ENCODE measurements around the gene GCAT. TPM values are rescaled to one million over a fixed set of nuclear protein-coding genes. Genes with fewer than 3 reads are reported as not detected.

GCAT gene
- total RNA-seq, 1 experiment from 2014 or later, result 32.8 TPM

GRCh38 chr22:37830093-37830842, 22.5 kb downstream of the GCAT start:
- ChIA-PET POLR2A (interaction anchor here (0.8 to 1.3 kb wide), 3 partner anchors 12 to 97 kb away, joined by 3 to 4 read pairs (median 4); partner anchors contain the start of gene EIF3L), CTCF (interaction anchor here (0.6 to 3.0 kb wide), 3 partner anchors 12 to 59 kb away, joined by 3 to 15 read pairs (median 4); no protein-coding TSS in a partner anchor)
- intact Hi-C loops (cut with micrococcal nuclease), result no loop called here
- Mint-ChIP-seq H3K36me3 (ENCODE audit: insufficient read depth, unreplicated experiment) (peaks cover 41% of the 10 kb centered on the region), H3K27me3 (ENCODE audit: insufficient read depth, unreplicated experiment) (no peaks in the 10 kb centered on the region), H3K4me3 (ENCODE audit: unreplicated experiment) (no peak overlapping the region), H3K4me1 (ENCODE audit: insufficient read depth, unreplicated experiment) (no peaks in the 10 kb centered on the region), H3K27ac (ENCODE audit: low read depth, unreplicated experiment) (no peak overlapping the region), H3K9me3 (ENCODE audit: unreplicated experiment) (no peaks in the 10 kb centered on the region)
- BruUV-seq (replicated peaks), result no TSS peak
- no peak for DNase-seq (ENCODE audit: unreplicated experiment)
- no peak for TF ChIP-seq CTCF (IDR thresholded peaks at IDR 0.05; ENCODE audit: unreplicated experiment)

GRCh38 chr22:37831472-37831871, 23.7 kb downstream of the GCAT start:
- no peaks in the 10 kb centered on the region for H3K9me3 Mint-ChIP-seq (ENCODE audit: unreplicated experiment)
- peaks cover 50% of the 10 kb centered on the region for H3K36me3 Mint-ChIP-seq (ENCODE audit: insufficient read depth, unreplicated experiment)
- no peak overlapping the region for H3K27ac Mint-ChIP-seq (ENCODE audit: low read depth, unreplicated experiment)
- ChIA-PET POLR2A (no interaction called here), CTCF (interaction anchor here (5.6 kb wide), 1 partner anchor 13 kb away, joined by 27 read pairs; no protein-coding TSS in a partner anchor)
- intact Hi-C loops (cut with micrococcal nuclease), result no loop called here
- no peaks in the 10 kb centered on the region for H3K27me3 Mint-ChIP-seq (ENCODE audit: insufficient read depth, unreplicated experiment)
- H3K4me1 Mint-ChIP-seq (ENCODE audit: insufficient read depth, unreplicated experiment), result no peaks in the 10 kb centered on the region
- no peak for TF ChIP-seq CTCF (IDR thresholded peaks at IDR 0.05; ENCODE audit: unreplicated experiment)
- BruUV-seq (replicated peaks), result no TSS peak
- H3K4me3 Mint-ChIP-seq (ENCODE audit: unreplicated experiment), result no peak overlapping the region
- DNase-seq (ENCODE audit: unreplicated experiment), result no peak

- Mint-ChIP-seq H3K4me1 (ENCODE audit: insufficient read depth, unreplicated experiment) (no peaks in the 10 kb centered on the region), H3K36me3 (ENCODE audit: insufficient read depth, unreplicated experiment) (peaks cover 52% of the 10 kb centered on the region), H3K27ac (ENCODE audit: low read depth, unreplicated experiment) (no peak overlapping the region), H3K27me3 (ENCODE audit: insufficient read depth, unreplicated experiment) (no peaks in the 10 kb centered on the region), H3K4me3 (ENCODE audit: unreplicated experiment) (no peak overlapping the region), H3K9me3 (ENCODE audit: unreplicated experiment) (no peaks in the 10 kb centered on the region)
- ChIA-PET POLR2A (interaction anchor here (0.6 kb wide), 1 partner anchor 9 kb away, joined by 3 read pairs; no protein-coding TSS in a partner anchor), CTCF (interaction anchor here (5.6 kb wide), 1 partner anchor 14 kb away, joined by 27 read pairs; no protein-coding TSS in a partner anchor)
- no peak for DNase-seq (ENCODE audit: unreplicated experiment)
- TF ChIP-seq CTCF (IDR thresholded peaks at IDR 0.05; ENCODE audit: unreplicated experiment), result no peak
- intact Hi-C loops (cut with micrococcal nuclease), result no loop called here
- BruUV-seq (replicated peaks), result no TSS peak
These were observed 24.5 kb downstream of the GCAT start for GRCh38 chr22:37832022-37832857.
